NCI-H2081 (cell line): ENCODE data around the gene METAP2.
A peak's percentile ranks its signal among the peaks of the same experiment; 100 is the strongest.

Experiments
- DNase-seq, 2 experiments: peaks; one replicate each; lab custom pipeline; 2025; lab: John Stamatoyannopoulos, UW

The METAP2 gene

DNA sequence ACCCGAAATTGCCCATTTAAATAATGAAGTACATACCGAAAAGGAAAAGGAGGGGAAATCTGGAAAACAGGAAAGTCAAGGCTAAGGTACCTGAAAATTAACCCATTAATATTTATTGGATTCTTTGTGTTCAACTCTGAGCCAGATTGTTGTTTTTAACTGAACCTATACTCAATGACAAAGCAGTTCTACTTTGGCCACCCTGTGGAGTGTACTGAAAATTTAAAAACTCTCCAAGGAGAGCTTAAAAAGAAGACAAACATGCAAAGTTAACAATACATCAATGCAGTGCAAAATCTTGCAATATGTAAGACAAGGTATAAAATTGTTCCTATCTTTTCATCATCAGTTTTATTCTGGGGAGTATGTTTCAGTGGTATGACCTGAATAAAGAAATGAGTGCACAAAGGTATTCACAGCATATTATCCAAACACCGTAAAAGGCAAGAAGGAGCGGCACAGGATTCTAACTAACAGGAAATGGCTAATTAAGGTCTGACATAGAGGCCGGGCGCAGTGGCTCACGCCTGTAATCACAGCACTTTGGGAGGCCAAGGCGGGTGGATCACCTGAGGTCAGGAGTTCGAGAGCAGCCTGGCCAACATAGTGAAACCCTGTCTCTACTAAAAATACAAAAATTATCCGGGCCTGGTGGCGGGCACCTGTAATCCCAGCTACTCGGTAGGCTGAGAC lies 75.6 kb downstream of the METAP2 start:
- peak in 1 of 2 experiments; percentile 11 for DNase-seq

DNA sequence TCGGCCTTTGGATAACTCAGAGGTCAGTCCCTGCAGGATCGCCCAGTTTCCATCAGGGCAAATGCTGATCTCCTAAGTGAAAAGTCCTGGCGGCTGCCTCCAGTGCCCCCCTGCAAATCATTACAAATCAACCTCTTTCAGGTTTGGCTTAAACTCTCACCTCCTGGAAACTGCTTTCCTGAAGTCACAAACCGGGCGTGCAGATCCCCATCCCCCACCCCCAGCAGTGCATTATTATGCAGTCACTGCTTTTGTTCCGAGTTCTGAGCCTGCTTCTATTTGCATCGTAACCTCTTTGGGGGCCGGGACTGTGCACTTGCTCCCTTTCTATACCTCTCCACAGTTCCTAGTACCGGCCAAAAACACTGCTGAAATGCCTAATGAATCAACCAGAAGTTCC lies 77.4 kb downstream of the METAP2 start, which contains the start of gene USP44:
USP44 (minus strand) TSS at position 172 of the 400 bp plus-strand sequence. CDS start 17,220 bp downstream, outside the sequence.
- no peak for DNase-seq

DNA sequence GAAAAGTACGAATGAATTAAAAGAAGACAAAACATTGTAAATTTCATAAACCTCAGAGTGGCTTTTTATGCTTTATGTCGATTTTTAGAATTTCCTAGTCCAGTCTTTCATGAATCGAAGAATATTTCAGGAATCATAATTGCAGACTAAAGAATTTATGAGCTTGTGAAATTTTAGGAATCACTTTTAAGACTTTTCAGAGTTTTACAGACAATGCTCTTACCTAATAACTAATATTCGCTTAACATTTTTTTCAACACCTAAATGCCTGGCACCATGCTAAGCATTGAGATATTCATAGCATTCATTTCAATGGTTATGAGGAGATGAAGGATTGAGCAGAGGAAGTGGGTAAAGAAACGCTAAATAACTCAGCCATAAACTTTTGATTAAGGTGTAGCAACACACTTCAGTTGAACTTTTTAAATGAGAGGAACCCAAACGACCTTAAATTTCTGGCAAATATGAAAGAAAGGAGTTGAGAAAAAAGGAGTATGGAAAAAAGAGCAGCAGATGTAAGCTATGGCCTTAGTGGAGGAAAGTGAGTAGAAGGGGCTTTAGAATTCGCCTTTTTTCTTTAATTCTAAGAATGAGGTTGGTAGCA lies 78.1 kb downstream of the METAP2 start:
- DNase-seq = no peak

DNA sequence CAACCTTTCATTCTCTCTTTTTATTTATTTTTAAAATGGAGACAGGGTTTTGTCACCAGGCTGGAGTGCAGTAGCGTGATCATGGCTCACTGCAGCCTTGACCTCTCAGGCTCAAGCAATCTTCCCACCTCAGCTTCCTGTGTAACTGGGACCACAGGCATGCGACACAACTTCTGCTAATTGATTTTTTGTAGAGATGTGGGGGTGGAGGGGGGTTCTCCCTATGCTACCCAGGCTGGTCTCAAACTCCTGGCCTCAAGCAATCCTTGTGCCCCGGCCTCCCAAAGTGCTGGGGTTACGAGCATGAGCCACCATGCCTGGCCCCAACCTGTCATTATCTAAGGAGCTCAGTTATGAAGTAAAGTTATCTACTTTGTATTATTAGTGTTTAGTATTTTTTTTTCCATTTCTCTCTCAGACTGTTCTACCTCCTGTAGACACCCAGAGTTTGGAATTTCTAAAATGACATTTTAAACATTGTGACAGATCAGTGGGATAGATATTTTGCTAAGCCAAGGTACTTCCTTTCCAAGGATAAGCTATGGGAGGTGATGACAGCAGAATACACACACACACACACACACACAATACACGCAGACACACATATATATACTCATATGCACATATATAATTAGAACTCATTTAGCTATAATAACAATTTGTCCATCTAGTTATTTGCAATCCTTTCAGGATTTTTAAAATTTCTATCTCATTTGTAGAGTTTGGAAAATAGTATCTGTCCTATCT lies 79.4 kb downstream of the METAP2 start:
- DNase-seq = no peak

DNA sequence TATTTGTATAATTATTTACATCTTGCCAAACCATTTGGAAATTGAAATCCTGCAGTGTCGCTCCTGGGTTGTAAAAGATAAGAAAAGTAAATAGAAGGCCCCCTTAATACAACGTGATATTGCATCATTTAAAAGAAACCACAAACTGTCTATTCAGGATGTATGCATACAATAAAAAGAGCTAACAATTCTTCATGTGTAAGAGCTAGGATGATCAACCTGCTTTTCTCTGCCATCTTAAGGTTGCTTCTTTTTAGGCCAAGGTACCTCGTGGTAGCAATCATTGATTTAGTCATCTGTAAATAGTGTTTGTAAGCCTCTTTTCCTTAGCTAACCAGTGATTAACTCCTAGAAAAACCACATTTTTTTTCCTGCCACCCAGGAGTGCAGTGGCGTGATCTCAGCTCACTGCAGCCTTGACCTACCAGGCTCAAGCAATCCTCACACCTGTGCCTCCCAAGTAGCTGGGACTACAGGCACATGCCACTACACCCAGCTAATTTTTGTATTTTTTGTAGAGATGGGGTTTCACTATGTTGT lies 80.7 kb downstream of the METAP2 start:
- no peak for DNase-seq

DNA sequence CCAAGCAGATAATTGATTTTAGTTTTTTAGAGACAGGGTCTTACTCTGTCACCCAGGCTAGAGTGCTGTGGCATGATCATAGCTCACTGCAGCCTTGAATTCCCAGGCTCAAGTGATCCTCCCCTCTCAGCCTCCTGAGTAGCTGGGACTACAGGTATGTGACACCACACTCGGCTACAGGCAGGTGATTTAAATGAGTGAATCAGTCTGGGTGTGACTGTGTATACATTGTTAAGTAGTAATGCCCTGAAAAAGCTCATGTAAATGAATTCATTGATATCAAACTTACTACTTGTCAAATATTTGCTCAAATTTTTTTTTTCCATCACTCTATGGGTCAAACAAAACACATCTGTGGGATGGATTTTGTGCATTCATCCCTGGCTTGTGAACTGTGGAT lies 83.7 kb downstream of the METAP2 start:
- no peak for DNase-seq
